ENCODE results near the gene FGD4.
"Not testable (repeated sequence)": the region's sequence is repeated elsewhere in the genome, so short reads cannot be mapped to it uniquely, and the experiment has no call there.

The FGD4 gene

DNA sequence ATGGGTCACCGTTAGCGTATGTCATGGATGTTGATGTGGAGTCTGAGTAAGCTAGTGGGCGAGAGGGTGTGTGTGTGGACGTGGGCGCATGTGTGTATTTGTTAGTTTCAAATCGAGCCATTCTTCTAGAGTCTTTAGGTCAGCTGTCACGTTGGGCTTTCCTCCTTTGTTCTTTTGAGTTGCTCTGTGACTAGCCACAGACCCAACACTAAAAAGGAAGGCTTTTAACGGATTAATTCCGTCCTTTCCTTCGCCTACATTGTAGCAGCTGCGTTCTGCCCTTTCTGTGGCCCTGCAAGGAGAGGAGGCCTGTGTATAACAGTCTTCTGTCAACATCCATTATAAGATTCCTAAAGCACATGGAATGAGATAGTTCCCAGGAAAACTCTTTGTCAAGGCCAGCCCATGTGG, 162.6 kb downstream of the FGD4 start:
- DNase-seq (ENCODE audit: low spot score), result no peak

DNA sequence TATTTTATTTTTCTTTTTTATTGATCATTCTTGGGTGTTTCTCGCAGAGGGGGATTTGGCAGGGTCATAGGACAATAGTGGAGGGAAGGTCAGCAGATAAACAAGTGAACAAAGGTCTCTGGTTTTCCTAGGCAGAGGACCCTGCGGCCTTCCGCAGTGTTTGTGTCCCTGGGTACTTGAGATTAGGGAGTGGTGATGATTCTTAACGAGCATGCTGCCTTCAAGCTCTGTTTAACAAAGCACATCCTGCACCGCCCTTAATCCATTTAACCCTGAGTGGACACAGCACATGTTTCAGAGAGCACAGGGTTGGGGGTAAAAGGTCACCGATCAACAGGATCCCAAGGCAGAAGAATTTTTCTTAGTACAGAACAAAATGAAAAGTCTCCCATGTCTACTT, 163.1 kb downstream of the FGD4 start:
- DNase-seq (ENCODE audit: low spot score), result not testable (repeated sequence)

DNA sequence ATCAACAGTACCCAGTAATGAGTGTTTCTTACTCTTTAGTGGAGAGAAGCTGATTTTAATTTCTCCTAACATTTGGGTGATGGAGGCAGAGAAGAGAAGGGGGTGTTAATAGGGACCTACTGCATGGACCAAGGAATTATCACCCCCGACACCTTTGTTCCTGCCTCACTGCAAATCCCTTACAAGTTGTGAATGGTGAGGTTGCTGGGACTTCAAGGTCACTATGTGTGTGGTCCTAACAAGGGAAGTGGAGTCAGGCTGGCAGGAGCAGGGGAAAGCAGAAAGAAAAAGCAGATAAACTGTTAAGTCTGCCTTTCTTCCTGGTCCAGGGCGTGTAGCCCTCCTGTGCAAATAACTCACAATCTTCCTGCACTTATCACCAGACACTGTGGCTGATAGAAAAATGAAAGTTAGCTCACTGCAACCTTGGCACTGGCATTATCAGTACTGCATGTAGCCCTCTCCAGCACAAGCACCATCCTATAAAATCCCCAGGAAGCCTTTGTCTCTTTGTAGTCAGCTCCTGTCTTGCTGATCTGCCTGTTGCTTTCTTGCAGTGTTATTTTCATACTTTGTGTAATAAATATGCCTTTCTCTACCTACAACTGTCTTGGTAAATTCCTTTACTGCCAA, 167.4 kb downstream of the FGD4 start:
- DNase-seq (ENCODE audit: low spot score), result no peak

DNA sequence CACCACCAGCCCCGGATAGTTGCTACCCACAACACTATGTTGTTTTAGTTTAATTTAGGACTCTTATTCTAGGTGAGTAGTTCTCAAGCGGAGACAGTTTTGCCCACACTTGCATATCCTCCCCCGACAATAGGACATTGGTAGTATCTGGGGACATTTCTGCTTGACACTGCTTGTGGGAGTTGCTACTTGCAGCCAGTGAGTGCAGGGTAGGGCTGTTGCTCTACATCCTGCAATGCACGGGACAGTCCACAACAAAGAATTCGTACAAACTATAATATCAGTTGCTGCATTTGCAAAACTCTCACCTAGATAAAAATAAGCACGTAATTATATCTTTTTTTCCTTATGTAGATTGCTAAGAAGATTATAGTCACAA, 167.9 kb downstream of the FGD4 start:
- DNase-seq (ENCODE audit: low spot score), result no peak

DNA sequence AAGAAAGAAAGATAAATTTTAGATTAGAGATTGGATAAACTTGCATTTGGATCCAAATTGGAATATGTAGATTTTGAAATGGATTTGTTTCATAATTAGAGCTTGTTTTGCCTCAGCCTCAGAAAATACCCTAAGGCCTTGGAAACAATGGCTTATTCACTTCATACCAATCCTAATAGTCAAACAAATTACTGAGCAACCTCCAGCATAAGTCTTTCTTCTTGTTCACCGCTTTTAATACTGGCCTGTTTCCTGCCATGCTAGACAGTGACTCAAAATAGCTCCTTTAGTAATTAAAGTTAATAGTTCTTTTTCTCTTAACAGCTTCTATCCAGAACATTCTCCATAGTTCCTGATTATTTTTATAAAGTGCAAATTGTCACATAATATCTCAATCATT, 168.9 kb downstream of the FGD4 start:
- no peak for DNase-seq (ENCODE audit: low spot score)

DNA sequence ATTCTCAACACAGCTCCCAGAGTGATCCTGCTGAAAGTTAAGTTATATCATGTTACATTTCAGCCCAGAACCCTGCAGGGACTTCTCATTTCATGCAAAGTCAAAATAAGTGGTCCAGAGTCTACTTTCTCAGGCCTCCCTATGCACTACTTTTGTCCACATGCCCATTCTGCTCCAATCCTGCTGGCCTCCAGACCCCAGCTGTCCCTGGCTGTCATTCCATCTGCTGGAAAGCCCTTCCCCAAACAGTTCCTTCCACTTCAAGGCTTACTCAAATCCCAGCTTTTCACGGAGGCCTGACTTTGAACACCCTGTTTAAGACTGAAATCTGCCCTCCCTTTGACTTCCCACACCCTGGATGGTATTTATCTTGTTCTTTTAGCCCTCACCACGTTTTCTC, 169.9 kb downstream of the FGD4 start:
- no peak for DNase-seq (ENCODE audit: low spot score)

DNA sequence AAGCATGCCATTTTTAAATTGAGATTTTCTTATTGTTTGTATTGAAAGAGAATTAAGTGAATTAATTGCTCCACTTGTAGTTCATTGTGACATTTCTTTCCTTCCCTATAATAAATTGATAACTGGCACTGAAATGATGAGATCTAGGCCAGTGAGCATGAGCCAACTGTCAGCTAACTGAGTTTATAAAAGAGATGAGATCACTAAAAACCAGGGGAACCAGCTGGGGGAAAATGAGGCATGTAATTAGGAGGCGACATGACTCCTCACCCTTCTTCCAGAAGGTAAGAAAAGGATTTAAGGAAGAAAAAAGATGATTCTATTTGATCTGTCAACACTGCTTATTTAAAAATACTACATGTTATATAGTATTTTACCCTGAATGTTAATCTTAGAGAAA, 175.2 kb downstream of the FGD4 start:
- no peak for DNase-seq (ENCODE audit: low spot score)

DNA sequence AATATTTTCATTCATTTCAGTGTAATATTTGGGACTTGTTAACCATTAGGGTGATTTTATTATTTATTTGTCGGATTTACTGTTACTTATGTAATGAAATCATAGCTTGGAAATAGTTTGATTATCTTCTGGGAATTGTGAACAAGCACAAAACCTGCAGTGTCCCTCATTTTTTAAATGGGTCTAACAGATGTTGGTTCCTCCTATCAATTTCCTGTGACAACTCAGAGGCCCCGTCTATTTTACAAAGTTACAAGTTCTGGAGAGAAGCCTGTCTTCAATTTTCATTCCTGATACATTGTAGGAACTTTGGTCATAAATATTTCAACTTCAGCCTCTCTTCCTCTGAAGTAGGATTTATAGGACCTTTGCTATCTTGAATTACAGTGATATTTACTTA, 178.0 kb downstream of the FGD4 start:
- no peak for DNase-seq (ENCODE audit: low spot score)

DNA sequence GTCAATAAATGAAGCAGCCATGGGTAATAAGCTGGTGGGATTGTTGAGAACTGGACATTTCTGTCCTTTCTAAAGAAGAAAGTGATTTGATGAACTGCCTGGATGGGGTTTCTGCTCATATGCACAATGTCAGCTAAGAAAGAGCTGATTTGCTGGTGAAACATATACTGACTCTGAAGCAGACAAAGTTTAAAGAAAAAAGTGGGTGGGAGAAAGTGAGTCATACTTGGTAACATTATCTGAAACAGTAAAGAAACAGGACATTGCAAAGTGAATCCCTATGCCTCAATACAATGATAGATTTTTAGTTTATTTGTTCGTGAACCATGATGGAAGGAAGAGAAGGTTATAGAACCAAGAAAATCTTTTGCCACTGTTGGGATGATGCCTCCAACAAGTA, 184.2 kb downstream of the FGD4 start:
- no peak for DNase-seq (ENCODE audit: low spot score)

DNA sequence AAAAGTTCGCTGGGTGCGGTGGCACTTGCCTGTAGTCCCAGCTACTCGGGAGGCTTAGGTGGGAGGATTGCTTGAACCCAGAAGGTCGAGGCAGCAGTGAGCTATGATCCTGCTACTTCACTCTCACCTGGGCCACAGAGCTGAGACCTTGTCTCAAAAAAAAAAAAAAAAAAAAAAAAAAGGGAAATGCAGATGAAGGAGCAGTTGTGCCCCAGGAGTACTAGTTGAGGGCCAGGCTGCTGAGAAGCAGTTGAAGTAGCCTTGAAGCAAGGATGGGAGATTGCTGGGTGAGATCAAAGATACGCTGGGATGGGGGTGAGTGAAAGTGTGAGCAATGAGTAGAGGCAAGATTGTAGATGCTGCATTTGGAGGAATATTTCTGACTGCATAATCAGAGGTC, 186.3 kb downstream of the FGD4 start:
- DNase-seq (ENCODE audit: low spot score), result no peak

DNA sequence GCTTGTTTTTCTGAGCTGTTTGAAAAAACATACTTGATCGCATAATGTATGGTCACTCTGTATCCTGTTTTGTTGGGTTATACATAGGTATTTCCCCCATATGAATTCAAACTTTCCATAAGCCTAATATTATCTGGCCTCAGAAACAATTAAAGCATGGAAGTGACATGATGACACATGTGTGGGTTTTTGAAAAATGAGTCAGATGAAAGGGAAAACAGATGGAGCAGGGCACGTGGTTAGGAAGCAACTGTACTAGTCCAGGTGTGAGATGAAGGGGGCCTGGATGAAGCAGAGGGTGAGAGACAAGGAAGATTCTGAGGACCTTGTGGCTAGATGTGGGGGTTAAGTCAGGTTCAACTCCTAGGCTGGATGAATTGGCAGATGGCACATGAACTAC, 187.0 kb downstream of the FGD4 start:
- DNase-seq (ENCODE audit: low spot score), result no peak

DNA sequence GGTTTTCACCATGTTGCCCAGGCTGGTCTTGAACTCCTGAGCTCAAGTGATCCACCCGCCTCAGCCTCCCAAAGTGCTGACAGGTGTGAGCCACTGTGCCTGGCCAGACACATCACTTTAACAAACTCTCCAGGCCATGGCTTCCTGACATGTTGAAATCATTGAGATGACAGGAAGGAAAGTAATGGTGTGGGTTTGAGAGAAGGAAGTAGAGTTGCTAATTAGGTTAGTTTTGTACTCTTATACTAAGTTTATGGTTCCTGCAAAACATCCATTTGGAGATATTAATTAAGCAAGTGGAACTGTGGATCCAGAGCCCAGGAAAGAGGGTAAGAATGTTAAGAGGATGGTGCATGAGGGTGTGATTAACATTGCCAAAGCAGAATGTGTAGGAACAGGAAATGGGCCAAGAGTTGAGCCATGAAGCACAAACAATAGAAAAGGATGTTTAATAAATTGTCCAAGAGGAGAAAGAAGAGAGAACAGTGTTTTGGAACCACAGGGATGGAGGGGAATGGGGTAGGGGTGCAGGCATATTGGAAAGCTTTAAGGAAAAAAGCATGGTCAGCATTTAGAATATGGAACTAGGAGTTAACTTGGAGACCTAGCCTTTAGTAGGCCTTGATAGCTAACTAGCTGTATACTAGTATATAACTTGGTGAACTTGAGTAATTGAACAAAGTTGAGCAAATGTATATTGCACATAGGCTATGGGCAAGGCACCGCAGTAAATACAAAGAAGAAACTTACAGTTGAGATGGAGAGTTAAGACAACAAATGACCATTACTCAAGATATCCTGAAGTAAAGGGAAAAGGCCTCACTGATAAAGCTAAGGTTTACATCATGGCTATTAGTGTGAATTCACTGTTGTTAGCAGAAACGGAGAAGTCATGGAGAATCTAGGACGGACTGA, 188.5 kb downstream of the FGD4 start:
- DNase-seq (ENCODE audit: low spot score), result no peak

DNA sequence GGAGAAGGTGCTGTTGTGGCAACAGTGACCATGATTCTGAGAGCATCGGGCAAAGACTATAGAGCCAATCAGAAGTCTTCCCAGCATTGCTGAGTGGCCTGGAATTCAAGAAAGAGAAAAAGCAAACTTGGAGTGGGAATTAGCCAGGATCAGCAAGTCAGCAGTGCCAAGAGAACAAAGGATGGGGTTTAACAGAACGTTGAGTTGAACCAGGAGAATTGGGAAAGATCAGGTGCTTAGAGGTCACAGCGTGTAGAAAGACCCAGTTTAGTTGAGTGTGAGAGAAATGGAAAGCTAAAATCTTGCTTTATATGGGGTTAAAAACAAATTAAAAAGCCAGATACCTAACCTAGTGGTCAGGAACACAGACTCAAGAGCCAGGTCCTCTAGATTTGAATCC, 189.2 kb downstream of the FGD4 start:
- DNase-seq (ENCODE audit: low spot score), result no peak

DNA sequence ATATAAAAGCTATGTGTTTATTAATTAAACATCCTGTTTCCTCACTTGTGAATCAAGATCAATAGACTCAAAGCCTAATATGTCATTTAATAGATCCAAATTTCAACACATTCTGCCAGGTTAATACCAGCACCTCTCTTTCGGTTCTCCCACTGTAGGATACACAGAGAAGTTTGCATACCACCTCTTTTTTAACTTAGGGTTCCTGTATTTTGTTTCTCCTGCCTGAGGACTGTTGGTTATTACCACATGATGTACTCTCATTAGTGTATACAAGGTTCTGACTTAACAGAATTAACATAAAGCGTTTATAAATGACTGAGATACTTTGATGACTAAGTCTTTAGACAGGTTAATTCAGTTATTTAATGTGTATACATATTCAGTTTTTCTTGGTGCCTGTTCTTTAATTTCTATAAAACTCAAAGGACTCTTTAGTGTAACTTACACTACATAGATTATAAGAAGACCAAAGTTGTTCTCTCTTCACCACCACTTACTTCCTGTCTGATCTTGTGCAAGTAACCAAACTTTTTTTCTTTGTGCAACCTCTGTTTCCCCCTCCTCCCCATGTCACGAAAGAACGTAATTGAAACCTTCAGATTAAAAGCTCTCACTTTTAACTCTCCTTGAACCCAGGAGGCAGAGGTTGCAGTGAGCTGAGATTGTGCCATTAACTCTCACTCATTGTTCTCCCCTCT, 190.0 kb downstream of the FGD4 start:
- DNase-seq (ENCODE audit: low spot score), result no peak

DNA sequence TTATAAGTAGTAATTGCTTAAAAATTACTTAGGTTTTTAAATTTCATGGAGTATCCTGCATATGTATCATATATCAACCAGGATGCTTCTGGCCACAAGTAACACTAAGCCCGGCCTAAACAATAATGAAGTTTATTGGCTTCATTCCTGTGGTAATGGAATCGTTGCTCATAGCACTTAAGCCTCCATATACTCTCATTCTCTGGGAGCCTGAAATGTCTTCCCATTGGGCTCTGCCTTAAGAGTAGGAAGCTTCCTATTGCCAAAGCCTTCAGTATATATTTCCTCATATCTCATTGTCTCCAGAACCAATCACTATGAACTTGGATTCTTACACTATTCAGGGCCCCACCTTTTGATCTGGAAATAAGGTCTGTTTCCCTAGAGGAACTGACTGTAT, 195.9 kb downstream of the FGD4 start:
- DNase-seq (ENCODE audit: low spot score), result no peak

DNA sequence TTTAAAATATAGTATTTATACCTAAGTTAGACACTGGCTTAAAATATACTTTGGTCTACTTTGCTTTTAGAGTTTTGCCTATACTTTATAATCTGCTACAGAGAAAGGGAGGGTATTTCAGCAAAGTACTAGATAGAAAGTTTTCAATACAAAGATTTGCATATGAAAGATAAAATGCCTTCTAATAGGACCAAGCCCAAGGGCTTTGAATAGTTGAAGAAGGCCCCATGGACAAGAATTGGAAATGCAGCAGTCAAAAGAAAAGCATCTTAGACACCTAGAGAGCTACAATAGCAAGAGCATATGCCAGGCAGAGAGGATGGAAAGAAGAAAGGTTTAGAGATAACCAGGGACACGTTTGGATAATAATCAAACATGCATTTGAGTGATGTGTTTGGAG, 196.7 kb downstream of the FGD4 start:
- DNase-seq (ENCODE audit: low spot score), result no peak

DNA sequence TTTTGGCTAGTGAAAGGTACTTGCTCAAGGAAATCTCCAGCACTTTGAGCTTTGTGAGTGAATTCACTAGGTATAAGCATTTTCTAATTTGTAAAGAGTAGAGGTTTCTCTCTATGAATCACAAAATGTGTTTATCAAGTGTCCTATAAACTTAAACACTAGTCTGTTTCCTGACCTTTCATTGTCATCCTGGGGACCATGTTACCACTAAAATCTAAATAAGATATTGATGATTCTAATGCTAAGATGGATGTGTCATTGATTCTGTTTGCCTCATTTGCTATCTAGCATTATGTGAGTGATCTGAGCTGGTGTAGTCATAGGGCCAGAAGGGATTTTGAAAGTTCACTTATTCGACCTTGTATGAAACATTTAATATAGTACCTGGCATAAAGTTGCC, 199.3 kb downstream of the FGD4 start:
- DNase-seq (ENCODE audit: low spot score), result no peak

DNA sequence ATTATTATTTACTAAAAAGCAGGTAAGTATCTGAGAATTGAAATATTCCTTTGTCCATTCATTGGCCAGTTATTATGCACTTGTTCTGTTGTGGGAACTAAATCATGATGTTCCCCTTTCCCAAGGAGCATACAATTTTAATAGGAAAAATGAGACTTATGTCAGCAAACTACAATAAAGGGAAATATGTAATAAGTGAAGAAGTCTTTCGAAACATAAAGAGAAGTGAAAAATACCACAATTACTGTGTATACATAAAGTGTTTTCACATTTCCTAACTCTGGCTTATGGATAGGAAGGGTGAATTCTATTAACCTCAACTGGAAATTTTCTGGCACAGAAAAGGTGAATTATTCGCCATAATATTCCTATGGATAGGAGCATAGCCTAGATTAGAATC, 201.3 kb downstream of the FGD4 start:
- no peak for DNase-seq (ENCODE audit: low spot score)

DNA sequence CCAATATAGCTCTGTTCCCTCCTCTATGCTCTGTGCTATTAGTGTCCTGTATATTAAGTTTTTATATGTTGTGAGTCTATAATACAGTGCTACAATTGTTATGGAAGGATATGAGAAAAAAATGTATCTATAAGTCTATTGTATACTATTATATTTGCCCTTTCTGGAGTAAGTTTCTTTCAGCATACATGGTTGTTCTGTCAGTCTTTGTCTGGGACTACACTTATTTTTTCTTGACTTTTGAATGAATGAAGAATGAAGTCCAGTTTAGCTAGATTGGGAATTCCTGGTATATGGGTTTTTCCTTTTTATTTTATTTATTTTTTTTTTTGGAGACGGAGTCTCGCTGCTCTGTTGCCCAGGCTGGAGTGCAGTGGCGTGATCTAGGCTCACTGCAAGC, 203.7 kb downstream of the FGD4 start:
- DNase-seq (ENCODE audit: low spot score), result no peak

DNA sequence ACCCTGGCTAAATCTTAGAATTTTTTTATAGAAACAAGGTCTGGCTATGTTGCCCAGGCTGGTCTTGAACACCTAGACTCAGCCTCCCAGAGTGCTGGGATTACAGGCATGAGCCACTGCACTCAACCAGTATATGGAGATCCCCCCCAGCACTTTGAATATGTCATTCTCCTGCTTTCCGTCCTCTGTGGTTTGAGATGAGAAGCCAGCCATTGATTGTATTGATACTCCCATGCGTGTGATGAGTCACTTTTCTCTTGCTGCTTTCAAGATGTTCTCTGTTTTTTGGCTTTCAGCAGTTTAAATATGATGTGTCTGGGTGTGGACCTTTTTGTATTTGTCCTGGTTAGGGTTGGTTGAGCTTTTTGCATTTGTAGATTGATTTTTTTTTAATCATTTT, 204.5 kb downstream of the FGD4 start:
- DNase-seq (ENCODE audit: low spot score), result no peak

DNA sequence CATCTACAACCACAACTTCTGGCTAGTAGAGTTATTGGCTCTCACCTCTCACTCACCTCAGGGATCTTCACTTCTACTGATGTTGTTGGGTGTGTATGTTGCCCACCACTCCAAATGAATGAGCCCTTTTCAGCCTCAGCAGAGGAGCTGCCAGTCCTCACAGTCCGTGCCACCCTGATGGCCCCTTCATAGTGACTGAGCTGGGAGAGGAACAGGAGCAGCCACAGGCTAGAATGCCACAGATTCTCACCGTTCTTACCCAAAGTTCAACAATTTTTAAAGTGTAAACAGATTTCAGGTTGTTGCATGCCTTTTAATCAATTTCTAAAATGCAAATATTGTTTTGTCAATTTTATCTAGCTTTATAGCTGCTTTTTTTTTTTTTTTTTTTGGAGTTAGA, 205.2 kb downstream of the FGD4 start:
- DNase-seq (ENCODE audit: low spot score), result no peak

DNA sequence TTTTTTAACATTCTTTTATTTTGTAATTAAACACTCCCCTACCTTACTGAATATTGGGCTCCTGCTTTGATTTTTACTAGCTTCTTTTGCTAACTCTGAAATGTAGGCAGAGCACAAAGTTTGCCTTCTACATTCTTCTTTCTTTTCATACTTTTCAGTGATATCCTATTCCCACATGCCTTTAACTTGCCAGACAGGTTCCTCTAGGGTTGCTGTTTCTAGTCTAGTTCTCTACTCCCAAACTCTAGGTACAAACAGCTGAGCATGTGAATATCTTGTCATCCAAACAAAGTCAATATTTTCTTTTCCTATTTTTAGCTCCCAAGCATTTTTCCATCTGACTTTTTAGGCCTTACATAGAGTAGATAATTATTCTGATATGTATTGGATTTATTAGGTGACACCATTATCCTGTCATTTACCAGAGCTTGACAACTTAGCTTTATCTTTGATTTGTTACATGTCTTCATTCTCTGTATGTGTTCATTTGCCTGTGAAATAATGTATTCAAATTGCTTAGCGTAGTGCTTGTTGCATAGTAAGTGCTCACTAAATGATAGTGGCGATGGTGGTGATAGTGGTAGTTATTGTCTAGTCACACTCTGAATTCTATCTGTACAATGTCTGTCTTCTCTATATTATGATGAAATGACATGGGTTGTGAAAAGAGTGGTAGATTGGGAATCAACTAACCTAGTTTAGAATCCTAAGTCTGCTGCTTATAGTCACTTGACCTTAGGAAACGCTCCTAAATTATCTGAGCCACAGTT, 206.2 kb downstream of the FGD4 start:
- no peak for DNase-seq (ENCODE audit: low spot score)

DNA sequence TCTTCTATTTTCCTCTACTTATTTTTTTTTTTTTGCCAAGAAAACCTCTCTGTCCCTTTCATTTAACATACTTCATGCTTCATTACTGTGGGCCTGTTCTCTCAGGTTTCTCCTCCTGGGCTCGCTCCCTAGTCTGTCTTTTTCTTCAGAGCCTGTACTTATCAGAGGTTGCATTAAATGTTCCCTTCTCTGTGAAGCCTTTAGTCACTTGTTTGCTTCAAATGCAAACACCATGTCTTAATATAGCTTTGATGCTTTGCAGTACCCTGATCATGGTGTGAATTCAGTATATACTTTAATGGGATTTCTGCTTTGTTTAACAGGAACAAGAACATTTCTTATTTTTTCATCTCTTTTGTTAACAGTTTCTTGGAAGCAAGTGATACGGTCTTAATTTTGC, 207.1 kb downstream of the FGD4 start:
- no peak for DNase-seq (ENCODE audit: low spot score)

Measured in HuH-7 (cell line).